GM12872 (cell line): ENCODE data around the gene ARID1B.

ENCODE experiments used
- CTCF ChIP-seq: IDR thresholded peaks from 3 replicates; pipeline ENCODE4 v1.5.1; 2011; ENCODE audit warnings: low read depth, mild to moderate bottlenecking, low read length, moderate library complexity; ENCODE audit not compliant: insufficient read depth

Gene ARID1B

GRCh38 chr6:156974830-156975261, 197.7 kb downstream of the ARID1B start:
- no peak for TF ChIP-seq CTCF

- no peak for TF ChIP-seq CTCF
These were observed 198.2 kb downstream of the ARID1B start for GRCh38 chr6:156975414-156975813.

GRCh38 chr6:156976216-156977127, 199.3 kb downstream of the ARID1B start:
- TF ChIP-seq CTCF = no peak

DNA sequence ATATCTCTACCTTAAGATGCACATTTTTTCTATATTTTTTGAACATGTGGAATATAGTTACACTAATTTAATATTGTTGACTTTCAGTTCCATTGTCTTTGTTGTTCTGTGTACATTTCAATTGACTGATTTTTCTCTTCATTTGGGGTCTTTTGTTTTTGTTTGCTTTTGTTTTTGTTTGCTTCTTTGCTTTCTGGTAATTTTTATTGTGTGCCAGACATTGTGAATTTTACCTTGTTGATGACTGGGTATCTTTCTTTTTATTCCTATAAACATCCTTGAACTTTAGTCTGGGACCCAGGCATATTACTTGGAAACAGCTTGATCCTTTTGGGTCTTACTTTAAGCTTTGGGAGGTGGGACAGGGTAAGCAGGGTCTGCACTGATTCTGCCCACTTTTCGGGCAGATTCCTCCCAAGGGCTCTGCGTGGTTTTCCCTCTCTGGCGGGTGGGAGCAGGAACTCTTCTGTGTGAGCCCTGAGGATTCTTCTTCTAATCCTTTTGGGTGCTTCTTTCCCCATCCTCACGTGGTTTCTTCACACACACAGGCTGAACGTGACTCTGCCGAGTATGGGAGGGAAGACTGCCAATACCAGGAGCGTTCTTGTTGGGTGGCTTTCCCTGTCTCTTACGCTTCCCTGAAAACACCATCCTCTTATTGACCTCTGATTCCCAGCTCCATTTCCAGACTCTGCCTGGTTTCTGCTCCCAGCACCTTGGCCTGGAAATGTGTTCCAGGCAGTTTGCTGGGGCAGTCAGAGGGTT, 200.5 kb downstream of the ARID1B start:
- no peak for TF ChIP-seq CTCF

DNA sequence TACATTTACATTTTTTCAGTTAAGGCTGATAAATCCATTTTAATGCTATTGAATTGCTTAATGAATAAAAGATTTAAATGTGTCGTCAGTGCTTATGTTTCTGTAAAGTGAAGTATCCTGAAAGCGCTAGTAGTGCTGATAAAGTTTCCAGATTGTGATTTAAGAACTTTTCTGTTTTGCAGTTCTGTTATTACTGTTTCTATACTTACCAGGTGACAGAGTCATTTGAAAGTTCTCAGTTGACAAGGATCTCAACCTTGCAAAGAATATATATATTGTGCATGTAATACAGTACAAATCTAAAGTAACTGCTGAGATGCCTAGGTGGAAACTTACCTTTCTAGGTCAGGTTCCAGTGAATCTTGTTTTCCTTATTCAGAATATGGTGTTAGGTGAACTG, 201.8 kb downstream of the ARID1B start:
- TF ChIP-seq CTCF = no peak

- no peak for TF ChIP-seq CTCF
These were observed 203.3 kb downstream of the ARID1B start for GRCh38 chr6:156980515-156980914.

- no peak for TF ChIP-seq CTCF
These were observed 203.8 kb downstream of the ARID1B start for GRCh38 chr6:156980948-156981347.
